ENCODE data around the gene NBEAL1. TPM values are rescaled to one million over a fixed set of nuclear protein-coding genes. Genes with fewer than 3 reads are reported as not detected.

NBEAL1 gene
- total RNA-seq, 4 donors from 2014 or later, result 33.3 to 51.6 (median 48.4) TPM

DNA sequence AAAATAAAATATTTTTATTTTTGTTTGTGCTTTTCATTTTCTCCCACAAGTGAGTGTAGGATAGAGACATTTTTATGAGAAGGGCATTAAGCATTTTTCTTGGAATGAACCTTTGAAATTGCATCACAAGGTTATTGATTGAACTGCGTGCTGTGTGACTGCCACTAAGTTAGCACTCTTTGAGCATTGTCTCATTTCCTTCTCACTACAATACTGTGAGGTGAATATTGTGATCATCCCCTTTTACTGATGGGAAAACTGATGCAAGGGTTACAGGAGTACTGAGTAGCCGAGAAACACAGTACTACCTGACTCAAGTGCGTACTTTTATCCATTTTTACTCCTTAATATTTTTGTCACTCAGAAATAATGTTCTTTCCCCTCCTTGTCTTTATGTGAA, 2.0 kb downstream of the NBEAL1 start:
- Histone ChIP-seq H3K4me1 (peaks cover 0 to 67% (median 16%) of the 10 kb centered on the region in 4 donors), H3K4me3 (peak overlapping the region in 3 of 4 donors; percentile 10 to 96 (median 89))
- 29 to 38% methylated on average over 3 of the region's 3 CpGs for WGBS, 2 donors

DNA sequence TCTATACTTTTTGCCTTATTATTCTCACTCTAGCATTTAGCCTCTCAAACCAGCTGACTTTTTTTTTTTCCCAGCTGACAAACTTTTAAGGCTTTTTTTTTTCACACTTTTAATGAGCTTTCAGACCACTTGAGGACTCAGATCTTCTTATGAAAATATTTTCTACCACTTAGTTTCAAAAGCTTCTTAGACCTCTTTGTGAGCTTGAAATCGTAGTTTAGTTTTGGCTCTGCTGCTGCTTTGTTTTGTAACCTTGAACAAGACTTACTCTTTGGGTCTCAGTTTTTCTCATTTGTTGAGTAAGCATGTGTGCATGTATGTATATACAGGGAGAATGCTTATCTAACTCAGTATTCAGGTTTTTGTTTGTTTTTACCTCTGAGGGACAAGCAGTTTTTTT, 3.5 kb downstream of the NBEAL1 start:
- peak overlapping the region; percentile 9 to 99 (median 26) for H3K27ac ChIP-seq

More for the DNA sequence above, 2.0 kb downstream of the NBEAL1 start:
- Histone ChIP-seq H3K9me3 (no peaks in the 10 kb centered on the region), H3K27me3 (no peaks in the 10 kb centered on the region), H3K27ac (peak overlapping the region; percentile 27 to 99 (median 62)), H3K36me3 (no peaks in the 10 kb centered on the region)
- TF ChIP-seq EP300 (IDR thresholded peaks at IDR 0.05) (no peak), POLR2A (IDR thresholded peaks at IDR 0.05) (no peak)
- TF ChIP-seq, protein P1, sequence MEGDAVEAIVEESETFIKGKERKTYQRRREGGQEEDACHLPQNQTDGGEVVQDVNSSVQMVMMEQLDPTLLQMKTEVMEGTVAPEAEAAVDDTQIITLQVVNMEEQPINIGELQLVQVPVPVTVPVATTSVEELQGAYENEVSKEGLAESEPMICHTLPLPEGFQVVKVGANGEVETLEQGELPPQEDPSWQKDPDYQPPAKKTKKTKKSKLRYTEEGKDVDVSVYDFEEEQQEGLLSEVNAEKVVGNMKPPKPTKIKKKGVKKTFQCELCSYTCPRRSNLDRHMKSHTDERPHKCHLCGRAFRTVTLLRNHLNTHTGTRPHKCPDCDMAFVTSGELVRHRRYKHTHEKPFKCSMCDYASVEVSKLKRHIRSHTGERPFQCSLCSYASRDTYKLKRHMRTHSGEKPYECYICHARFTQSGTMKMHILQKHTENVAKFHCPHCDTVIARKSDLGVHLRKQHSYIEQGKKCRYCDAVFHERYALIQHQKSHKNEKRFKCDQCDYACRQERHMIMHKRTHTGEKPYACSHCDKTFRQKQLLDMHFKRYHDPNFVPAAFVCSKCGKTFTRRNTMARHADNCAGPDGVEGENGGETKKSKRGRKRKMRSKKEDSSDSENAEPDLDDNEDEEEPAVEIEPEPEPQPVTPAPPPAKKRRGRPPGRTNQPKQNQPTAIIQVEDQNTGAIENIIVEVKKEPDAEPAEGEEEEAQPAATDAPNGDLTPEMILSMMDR (IDR thresholded peaks at IDR 0.05), result no peak
- no peak for DNase-seq (ENCODE audit: low spot score in 2 of 2)

GRCh38 chr2:203019142-203019541, 4.5 kb downstream of the NBEAL1 start:
- peaks cover 0 to 78% (median 13%) of the 10 kb centered on the region in 4 donors for H3K4me1 ChIP-seq
- peak overlapping the region in 2 of 4 donors; percentile 5 to 96 for H3K4me3 ChIP-seq
- no peaks in the 10 kb centered on the region for H3K27me3 ChIP-seq
- DNase-seq (ENCODE audit: low spot score in 2 of 2), result no peak
- H3K27ac ChIP-seq, result peak overlapping the region in 3 of 4 donors; percentile 26 to 99 (median 27)
- WGBS, 2 donors, result 48 to 49% methylated on average over 2 of the region's 2 CpGs
- TF ChIP-seq EP300 (IDR thresholded peaks at IDR 0.05) (no peak), POLR2A (IDR thresholded peaks at IDR 0.05) (no peak)
- TF ChIP-seq, protein P1 (IDR thresholded peaks at IDR 0.05), result no peak
- peaks cover 0 to 4% (median 0%) of the 10 kb centered on the region in 3 donors for H3K36me3 ChIP-seq
- H3K9me3 ChIP-seq, result no peaks in the 10 kb centered on the region

More for the DNA sequence above, 3.5 kb downstream of the NBEAL1 start:
- Histone ChIP-seq H3K27me3 (no peaks in the 10 kb centered on the region), H3K9me3 (no peaks in the 10 kb centered on the region), H3K4me1 (peaks cover 0 to 82% (median 16%) of the 10 kb centered on the region in 4 donors), H3K36me3 (no peaks in the 10 kb centered on the region), H3K4me3 (peak overlapping the region; percentile 3 to 96 (median 10))
- TF ChIP-seq, protein P1 (IDR thresholded peaks at IDR 0.05), result no peak
- TF ChIP-seq EP300 (IDR thresholded peaks at IDR 0.05), result no peak
- TF ChIP-seq POLR2A (IDR thresholded peaks at IDR 0.05), result no peak
- WGBS, 2 donors, result 4 to 10% methylated on average over 1 of the region's 1 CpG
- no peak for DNase-seq (ENCODE audit: low spot score in 2 of 2)

DNA sequence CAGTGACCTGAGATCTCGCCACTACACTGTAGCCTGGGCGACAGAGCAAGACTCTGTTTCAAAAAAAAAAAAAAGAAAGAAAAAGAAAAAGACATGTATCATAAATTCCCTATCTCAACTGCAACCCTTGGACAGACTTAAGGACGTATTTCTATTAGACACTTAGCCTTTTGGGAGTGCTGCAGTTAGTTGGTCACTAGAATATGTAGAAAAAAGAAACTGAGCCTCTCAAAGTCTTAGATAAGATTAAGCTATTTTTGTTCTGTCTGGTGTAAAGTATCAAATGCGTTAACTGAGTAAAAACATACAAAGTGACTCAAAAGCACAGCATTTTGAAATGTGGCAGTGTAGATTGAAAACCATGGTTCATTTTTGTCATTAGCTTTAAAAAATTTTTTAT, 7.3 kb downstream of the NBEAL1 start:
- H3K4me3 ChIP-seq, result no peak overlapping the region
- H3K4me1 ChIP-seq, result peaks cover 0 to 62% (median 3%) of the 10 kb centered on the region in 4 donors
- H3K9me3 ChIP-seq, result no peaks in the 10 kb centered on the region
- no peak for DNase-seq (ENCODE audit: low spot score in 2 of 2)
- TF ChIP-seq EP300 (IDR thresholded peaks at IDR 0.05), result no peak
- TF ChIP-seq POLR2A (IDR thresholded peaks at IDR 0.05), result no peak
- TF ChIP-seq, protein P1 (IDR thresholded peaks at IDR 0.05), result no peak
- peak overlapping the region in 3 of 4 donors; percentile 21 to 62 (median 43) for H3K27ac ChIP-seq
- WGBS, 2 donors, result 54 to 72% methylated on average over 4 of the region's 4 CpGs
- H3K36me3 ChIP-seq, result peaks cover 0 to 9% (median 0%) of the 10 kb centered on the region in 3 donors
- no peaks in the 10 kb centered on the region for H3K27me3 ChIP-seq

DNA sequence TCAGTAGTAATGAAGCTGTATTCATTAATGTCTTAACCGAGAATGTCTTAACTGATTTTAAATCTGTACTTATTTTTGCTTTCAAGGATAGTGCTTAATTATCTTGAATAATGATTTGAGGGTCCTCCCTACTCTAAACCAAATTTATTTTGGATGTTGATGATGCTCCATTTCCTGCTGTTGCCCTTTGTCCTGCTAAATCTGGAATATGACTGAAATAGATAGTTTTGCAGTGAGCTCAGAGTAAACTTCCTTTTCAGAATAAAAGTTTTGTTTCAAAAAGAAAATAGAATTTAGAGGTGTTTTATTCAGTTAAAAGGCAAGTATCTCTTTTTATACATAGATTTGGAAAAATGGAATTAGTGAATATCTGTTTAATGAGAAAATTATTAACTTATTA, 8.1 kb downstream of the NBEAL1 start:
- Histone ChIP-seq H3K27me3 (no peaks in the 10 kb centered on the region), H3K4me3 (no peak overlapping the region), H3K4me1 (peaks cover 0 to 55% (median 2%) of the 10 kb centered on the region in 4 donors), H3K9me3 (no peaks in the 10 kb centered on the region), H3K27ac (peak overlapping the region in 3 of 4 donors; percentile 41 to 62 (median 43)), H3K36me3 (peaks cover 0 to 13% (median 0%) of the 10 kb centered on the region in 3 donors)
- TF ChIP-seq EP300 (IDR thresholded peaks at IDR 0.05), result no peak
- no peak for TF ChIP-seq POLR2A (IDR thresholded peaks at IDR 0.05)
- TF ChIP-seq, protein P1 (IDR thresholded peaks at IDR 0.05), result no peak
- no peak for DNase-seq (ENCODE audit: low spot score in 2 of 2)
- 29% methylated on average over 1 of the region's 1 CpG for WGBS, 2 donors

Data from tibial nerve (tissue), 4 donors.